Astrocyte (in vitro differentiated cells and primary cell): Measurements from ENCODE around the gene EMX1.

Experiments used
- EZH2 ChIP-seq: IDR thresholded peaks from 2 replicates; pipeline ENCODE4 v1.6.1; 2012; ENCODE audit warnings: mild to moderate bottlenecking, low read length, inconsistent platforms; ENCODE audit not compliant: insufficient read depth
- TF ChIP-seq, protein P1 (sequence below): IDR thresholded peaks from 2 replicates; pipeline ENCODE4 v1.5.1; 2011; ENCODE audit warnings: low read depth, mild to moderate bottlenecking, inconsistent platforms, low read length, moderate library complexity; ENCODE audit not compliant: insufficient read depth

DNA sequence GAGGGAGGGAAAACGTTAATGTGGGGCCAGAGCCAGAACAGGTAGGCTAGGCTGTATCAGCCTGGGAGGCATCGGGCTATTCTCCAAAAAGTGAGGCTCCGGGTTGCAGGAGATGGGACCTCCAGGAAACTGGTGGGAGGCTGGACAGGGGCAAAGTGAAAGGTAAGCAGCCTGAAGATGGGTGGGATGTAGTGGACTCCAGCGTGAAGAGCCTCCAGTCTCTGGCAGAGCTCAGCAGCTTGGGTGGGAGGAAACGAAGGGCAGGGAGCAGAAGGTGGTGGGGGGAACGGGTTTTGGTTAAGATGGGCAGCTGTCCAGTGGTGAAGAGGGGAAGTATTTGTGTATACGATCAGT lies 3.1 kb upstream of the EMX1 start:
- TF ChIP-seq, protein P1, sequence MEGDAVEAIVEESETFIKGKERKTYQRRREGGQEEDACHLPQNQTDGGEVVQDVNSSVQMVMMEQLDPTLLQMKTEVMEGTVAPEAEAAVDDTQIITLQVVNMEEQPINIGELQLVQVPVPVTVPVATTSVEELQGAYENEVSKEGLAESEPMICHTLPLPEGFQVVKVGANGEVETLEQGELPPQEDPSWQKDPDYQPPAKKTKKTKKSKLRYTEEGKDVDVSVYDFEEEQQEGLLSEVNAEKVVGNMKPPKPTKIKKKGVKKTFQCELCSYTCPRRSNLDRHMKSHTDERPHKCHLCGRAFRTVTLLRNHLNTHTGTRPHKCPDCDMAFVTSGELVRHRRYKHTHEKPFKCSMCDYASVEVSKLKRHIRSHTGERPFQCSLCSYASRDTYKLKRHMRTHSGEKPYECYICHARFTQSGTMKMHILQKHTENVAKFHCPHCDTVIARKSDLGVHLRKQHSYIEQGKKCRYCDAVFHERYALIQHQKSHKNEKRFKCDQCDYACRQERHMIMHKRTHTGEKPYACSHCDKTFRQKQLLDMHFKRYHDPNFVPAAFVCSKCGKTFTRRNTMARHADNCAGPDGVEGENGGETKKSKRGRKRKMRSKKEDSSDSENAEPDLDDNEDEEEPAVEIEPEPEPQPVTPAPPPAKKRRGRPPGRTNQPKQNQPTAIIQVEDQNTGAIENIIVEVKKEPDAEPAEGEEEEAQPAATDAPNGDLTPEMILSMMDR, result no peak
- TF ChIP-seq EZH2, result no peak
